Activated naive CD4-positive, alpha-beta T cell treated with anti-CD3 and anti-CD28 coated beads, Interleukin-2, amount 50 U/mL, for 24 hours (primary cell): ENCODE measurements around the gene C11orf52.

Experiments
- H3K27ac Mint-ChIP-seq: one replicate; pipeline ENCODE4 v1.8.0; 2021; ENCODE audit warnings: mild to moderate bottlenecking, mixed read lengths
- H3K27me3 Mint-ChIP-seq: one replicate; pipeline ENCODE4 v1.8.0; 2021; ENCODE audit warnings: mixed read lengths
- H3K36me3 Mint-ChIP-seq: one replicate; pipeline ENCODE4 v1.8.0; 2021; ENCODE audit warnings: mixed read lengths
- H3K4me1 Mint-ChIP-seq: one replicate; pipeline ENCODE4 v1.8.0; 2021; ENCODE audit warnings: mixed read lengths
- H3K4me3 Mint-ChIP-seq: one replicate; pipeline ENCODE4 v1.8.0; 2021; ENCODE audit warnings: mild to moderate bottlenecking, mixed read lengths
- H3K9me3 Mint-ChIP-seq: one replicate; pipeline ENCODE4 v1.8.0; 2021; ENCODE audit warnings: mixed read lengths

Gene C11orf52

GRCh38 chr11:111908639-111909305 lies 9.9 kb upstream of the C11orf52 start:
- no peak overlapping the region for H3K27ac Mint-ChIP-seq
- peaks cover 4% of the 10 kb centered on the region for H3K9me3 Mint-ChIP-seq
- H3K4me3 Mint-ChIP-seq, result no peak overlapping the region
- no peaks in the 10 kb centered on the region for H3K4me1 Mint-ChIP-seq
- H3K36me3 Mint-ChIP-seq, result peaks cover 5% of the 10 kb centered on the region
- peaks cover 16% of the 10 kb centered on the region for H3K27me3 Mint-ChIP-seq

GRCh38 chr11:111909378-111909777 lies 9.3 kb upstream of the C11orf52 start:
- H3K27ac Mint-ChIP-seq, result no peak overlapping the region
- peaks cover 4% of the 10 kb centered on the region for H3K9me3 Mint-ChIP-seq
- H3K4me1 Mint-ChIP-seq, result no peaks in the 10 kb centered on the region
- H3K27me3 Mint-ChIP-seq, result peaks cover 20% of the 10 kb centered on the region
- H3K4me3 Mint-ChIP-seq, result no peak overlapping the region
- H3K36me3 Mint-ChIP-seq, result peaks cover 5% of the 10 kb centered on the region

- Mint-ChIP-seq H3K27me3 (peaks cover 25% of the 10 kb centered on the region), H3K27ac (no peak overlapping the region), H3K4me3 (no peak overlapping the region), H3K4me1 (no peaks in the 10 kb centered on the region), H3K9me3 (no peaks in the 10 kb centered on the region), H3K36me3 (no peaks in the 10 kb centered on the region)
These were observed 7.8 kb upstream of the C11orf52 start for GRCh38 chr11:111910676-111911562.

- Mint-ChIP-seq H3K27me3 (peaks cover 25% of the 10 kb centered on the region), H3K9me3 (no peaks in the 10 kb centered on the region), H3K36me3 (no peaks in the 10 kb centered on the region)
These were observed 6.9 kb upstream of the C11orf52 start, which contains the start of gene CRYAB for GRCh38 chr11:111911563-111912401. TSS of gene CRYAB (minus strand) at chr11:111911770. CDS start at chr11:111911724, 46 bp downstream.

GRCh38 chr11:111912535-111912934 lies 6.2 kb upstream of the C11orf52 start, which contains the start of gene HSPB2:
TSS of gene HSPB2 (plus strand) at chr11:111912734. CDS start at chr11:111912830, 96 bp downstream.
- H3K9me3 Mint-ChIP-seq, result no peaks in the 10 kb centered on the region
- H3K4me3 Mint-ChIP-seq, result no peak within 1 kb of the TSS
- H3K27ac Mint-ChIP-seq, result no peak within 1 kb of the TSS
- H3K36me3 Mint-ChIP-seq, result no peaks in the 10 kb centered on the region
- no peaks in the 10 kb centered on the region for H3K4me1 Mint-ChIP-seq
- H3K27me3 Mint-ChIP-seq, result peaks cover 25% of the 10 kb centered on the region

More at GRCh38 chr11:111911563-111912401, 6.9 kb upstream of the C11orf52 start, which contains the start of gene CRYAB:
- Mint-ChIP-seq H3K4me3 (no peak within 1 kb of the TSS), H3K4me1 (no peaks in the 10 kb centered on the region), H3K27ac (no peak within 1 kb of the TSS)

GRCh38 chr11:111913031-111913861 lies 5.5 kb upstream of the C11orf52 start:
- no peaks in the 10 kb centered on the region for H3K36me3 Mint-ChIP-seq
- peaks cover 25% of the 10 kb centered on the region for H3K27me3 Mint-ChIP-seq
- H3K4me3 Mint-ChIP-seq, result no peak overlapping the region

GRCh38 chr11:111913997-111914396 lies 4.7 kb upstream of the C11orf52 start:
- Mint-ChIP-seq H3K27me3 (peaks cover 25% of the 10 kb centered on the region), H3K4me3 (no peak overlapping the region)

More at GRCh38 chr11:111913031-111913861, 5.5 kb upstream of the C11orf52 start:
- H3K4me1 Mint-ChIP-seq, result no peaks in the 10 kb centered on the region
- H3K9me3 Mint-ChIP-seq, result no peaks in the 10 kb centered on the region
- no peak overlapping the region for H3K27ac Mint-ChIP-seq

GRCh38 chr11:111916768-111917167 lies 1.9 kb upstream of the C11orf52 start:
- Mint-ChIP-seq H3K27me3 (peaks cover 16% of the 10 kb centered on the region), H3K36me3 (no peaks in the 10 kb centered on the region), H3K27ac (no peak overlapping the region), H3K4me1 (no peaks in the 10 kb centered on the region), H3K9me3 (no peaks in the 10 kb centered on the region), H3K4me3 (no peak overlapping the region)

More at GRCh38 chr11:111913997-111914396, 4.7 kb upstream of the C11orf52 start:
- Mint-ChIP-seq H3K4me1 (no peaks in the 10 kb centered on the region), H3K27ac (no peak overlapping the region), H3K36me3 (no peaks in the 10 kb centered on the region), H3K9me3 (no peaks in the 10 kb centered on the region)

GRCh38 chr11:111917312-111917711 lies 1.4 kb upstream of the C11orf52 start:
- H3K36me3 Mint-ChIP-seq, result no peaks in the 10 kb centered on the region
- H3K27ac Mint-ChIP-seq, result no peak overlapping the region
- no peaks in the 10 kb centered on the region for H3K4me1 Mint-ChIP-seq
- no peak overlapping the region for H3K4me3 Mint-ChIP-seq
- peaks cover 14% of the 10 kb centered on the region for H3K27me3 Mint-ChIP-seq
- no peaks in the 10 kb centered on the region for H3K9me3 Mint-ChIP-seq

GRCh38 chr11:111917788-111918187 lies 925 bp upstream of the C11orf52 start:
- H3K27me3 Mint-ChIP-seq, result peaks cover 14% of the 10 kb centered on the region
- H3K27ac Mint-ChIP-seq, result no peak overlapping the region
- H3K36me3 Mint-ChIP-seq, result no peaks in the 10 kb centered on the region
- H3K9me3 Mint-ChIP-seq, result no peaks in the 10 kb centered on the region
- H3K4me3 Mint-ChIP-seq, result no peak overlapping the region
- H3K4me1 Mint-ChIP-seq, result no peaks in the 10 kb centered on the region

- Mint-ChIP-seq H3K9me3 (no peaks in the 10 kb centered on the region), H3K36me3 (no peaks in the 10 kb centered on the region), H3K4me1 (no peaks in the 10 kb centered on the region), H3K27me3 (no peaks in the 10 kb centered on the region), H3K4me3 (no peak overlapping the region), H3K27ac (no peak overlapping the region)
These were observed 2.2 kb downstream of the C11orf52 start for GRCh38 chr11:111920908-111921307.

GRCh38 chr11:111921541-111922230 lies 3.0 kb downstream of the C11orf52 start:
- no peak overlapping the region for H3K4me3 Mint-ChIP-seq
- no peaks in the 10 kb centered on the region for H3K27me3 Mint-ChIP-seq
- no peaks in the 10 kb centered on the region for H3K36me3 Mint-ChIP-seq
- peaks cover 4% of the 10 kb centered on the region for H3K4me1 Mint-ChIP-seq
- H3K27ac Mint-ChIP-seq, result no peak overlapping the region
- H3K9me3 Mint-ChIP-seq, result no peaks in the 10 kb centered on the region

GRCh38 chr11:111922803-111923202 lies 4.1 kb downstream of the C11orf52 start:
- H3K27ac Mint-ChIP-seq, result no peak overlapping the region
- peaks cover 10% of the 10 kb centered on the region for H3K4me1 Mint-ChIP-seq
- no peaks in the 10 kb centered on the region for H3K36me3 Mint-ChIP-seq
- no peaks in the 10 kb centered on the region for H3K9me3 Mint-ChIP-seq
- H3K27me3 Mint-ChIP-seq, result no peaks in the 10 kb centered on the region
- H3K4me3 Mint-ChIP-seq, result no peak overlapping the region

GRCh38 chr11:111923351-111923788 lies 4.7 kb downstream of the C11orf52 start:
- H3K27ac Mint-ChIP-seq, result no peak overlapping the region
- no peaks in the 10 kb centered on the region for H3K36me3 Mint-ChIP-seq
- no peak overlapping the region for H3K4me3 Mint-ChIP-seq
- peaks cover 10% of the 10 kb centered on the region for H3K4me1 Mint-ChIP-seq
- no peaks in the 10 kb centered on the region for H3K27me3 Mint-ChIP-seq
- H3K9me3 Mint-ChIP-seq, result no peaks in the 10 kb centered on the region
